Caco-2 (cell line): ENCODE results near the gene G6PC3. TPM values are rescaled to one million over a fixed set of nuclear protein-coding genes. Genes with fewer than 3 reads are reported as not detected.
A peak's percentile ranks its signal among the peaks of the same experiment; 100 is the strongest.

Experiments
- BruUV-seq: library from RNA; stranded (reverse); fragments of 400-500 nt; replicated peaks from 2 replicates; lab custom pipeline; 2021; lab: Mats Ljungman, UMichigan
- CTCF ChIA-PET: fragments of 300-600 bp; sonication (Branson Sonifier 250); formaldehyde crosslinking; loops from one replicate; lab custom pipeline; 2022; ENCODE audit warnings: antibody characterized with exemption; lab: Charles Lee
- POLR2A ChIA-PET: fragments of 300-600 bp; sonication (Branson Sonifier 250); formaldehyde crosslinking; loops from one replicate; lab custom pipeline; 2022; ENCODE audit warnings: antibody characterized with exemption; lab: Charles Lee
- DNase-seq, 2 experiments: peaks; one replicate each; pipeline versions ENCODE4 v3.0.0 to v3.0.0-alpha.2; 2020 to 2022
- H3K27me3 ChIP-seq: replicated peaks from 2 replicates; pipeline ENCODE4 v1.6.0; 2011; ENCODE audit warnings: low read length; ENCODE audit not compliant: control insufficient read depth, insufficient read depth
- H3K36me3 ChIP-seq: 2 replicates; pipeline ENCODE4 v1.5.1; 2011; ENCODE audit warnings: low read length; ENCODE audit not compliant: control insufficient read depth, insufficient read depth
- H3K4me1 ChIP-seq: fragments of 250-450 bp; sonication (Bioruptor Pico); 2 replicates; pipeline ENCODE4 v1.5.1; 2020; ENCODE audit warnings: mild to moderate bottlenecking
- H3K4me3 ChIP-seq: 2 replicates; pipeline ENCODE4 v1.5.1; 2011; ENCODE audit warnings: low read depth, mild to moderate bottlenecking, control low read depth, low read length
- H3K9me3 ChIP-seq: fragments of 250-450 bp; sonication (Bioruptor Pico); 2 replicates; pipeline ENCODE4 v1.5.1; 2020; ENCODE audit warnings: mild to moderate bottlenecking, moderate library complexity
- H3K27ac Mint-ChIP-seq: one replicate; pipeline ENCODE4 v1.8.0; 2022; ENCODE audit warnings: mixed read lengths; ENCODE audit not compliant: unreplicated experiment
- H3K27me3 Mint-ChIP-seq: one replicate; pipeline ENCODE4 v1.8.0; 2022; ENCODE audit warnings: mixed read lengths; ENCODE audit not compliant: insufficient read depth, unreplicated experiment
- H3K36me3 Mint-ChIP-seq: one replicate; pipeline ENCODE4 v1.8.0; 2022; ENCODE audit warnings: mild to moderate bottlenecking, mixed read lengths; ENCODE audit not compliant: insufficient read depth, unreplicated experiment
- H3K4me1 Mint-ChIP-seq: one replicate; pipeline ENCODE4 v1.8.0; 2022; ENCODE audit warnings: low read depth, mixed read lengths; ENCODE audit not compliant: unreplicated experiment
- H3K4me3 Mint-ChIP-seq: one replicate; pipeline ENCODE4 v1.8.0; 2022; ENCODE audit warnings: mild to moderate bottlenecking, moderate library complexity, mixed read lengths; ENCODE audit not compliant: unreplicated experiment
- H3K9me3 Mint-ChIP-seq: one replicate; pipeline ENCODE4 v1.8.0; 2022; ENCODE audit warnings: mixed read lengths; ENCODE audit not compliant: unreplicated experiment
- intact Hi-C: fragments of 100-400 bp; cut with micrococcal nuclease; formaldehyde crosslinking; loops from one replicate; pipeline ENCODE4 v1.10.0; 2022; ENCODE audit not compliant: unreplicated experiment
- total RNA-seq: library from RNA; stranded (reverse); gene quantifications from 2 replicates; pipeline ENCODE4 v1.2.3, GENCODE V29; 2022
- TF ChIP-seq, protein P1 (sequence below), 2 experiments: fragments of 200-600 bp in 1 of 2; IDR thresholded peaks; 1 replicate in 1 of 2; 2 replicates in 1 of 2; pipeline versions ENCODE4 v1.5.1 to v1.8.0; 2011 to 2022; ENCODE audit warnings: antibody characterized with exemption in 1 of 2, control low read depth in 1 of 2, inconsistent platforms in 1 of 2, low read depth in 1 of 2, low read length in 1 of 2, mild to moderate bottlenecking in 1 of 2, moderate library complexity in 1 of 2; ENCODE audit not compliant: insufficient read depth in 1 of 2, severe bottlenecking in 1 of 2, unreplicated experiment in 1 of 2

Gene G6PC3
- total RNA-seq, 1 experiment from 2014 or later: 60.1 TPM

- Mint-ChIP-seq H3K27me3 (no peaks in the 10 kb centered on the region), H3K4me1 (peaks cover 7% of the 10 kb centered on the region), H3K9me3 (no peaks in the 10 kb centered on the region), H3K27ac (peak overlapping the region; percentile 67), H3K36me3 (no peaks in the 10 kb centered on the region), H3K4me3 (peak overlapping the region; percentile 94)
- Histone ChIP-seq H3K4me1 (peaks cover 5% of the 10 kb centered on the region; the same call in 1 of the 2 replicates), H3K9me3 (no peaks in the 10 kb centered on the region), H3K27me3 (no peaks in the 10 kb centered on the region), H3K36me3 (no peaks in the 10 kb centered on the region), H3K4me3 (peak overlapping the region; percentile 69)
- ChIA-PET POLR2A (interaction anchor here (1.6 kb wide), 1 partner anchor 51 kb away, joined by 4 read pairs; the partner anchor contains the start of gene G6PC3), CTCF (interaction anchor here (0.6 to 1.9 kb wide), 7 partner anchors 13 to 285 kb away, joined by 3 to 19 read pairs (median 5); no protein-coding TSS in a partner anchor)
- DNase-seq: no peak
- TSS peak; percentile 47 for BruUV-seq
- TF ChIP-seq, protein P1, sequence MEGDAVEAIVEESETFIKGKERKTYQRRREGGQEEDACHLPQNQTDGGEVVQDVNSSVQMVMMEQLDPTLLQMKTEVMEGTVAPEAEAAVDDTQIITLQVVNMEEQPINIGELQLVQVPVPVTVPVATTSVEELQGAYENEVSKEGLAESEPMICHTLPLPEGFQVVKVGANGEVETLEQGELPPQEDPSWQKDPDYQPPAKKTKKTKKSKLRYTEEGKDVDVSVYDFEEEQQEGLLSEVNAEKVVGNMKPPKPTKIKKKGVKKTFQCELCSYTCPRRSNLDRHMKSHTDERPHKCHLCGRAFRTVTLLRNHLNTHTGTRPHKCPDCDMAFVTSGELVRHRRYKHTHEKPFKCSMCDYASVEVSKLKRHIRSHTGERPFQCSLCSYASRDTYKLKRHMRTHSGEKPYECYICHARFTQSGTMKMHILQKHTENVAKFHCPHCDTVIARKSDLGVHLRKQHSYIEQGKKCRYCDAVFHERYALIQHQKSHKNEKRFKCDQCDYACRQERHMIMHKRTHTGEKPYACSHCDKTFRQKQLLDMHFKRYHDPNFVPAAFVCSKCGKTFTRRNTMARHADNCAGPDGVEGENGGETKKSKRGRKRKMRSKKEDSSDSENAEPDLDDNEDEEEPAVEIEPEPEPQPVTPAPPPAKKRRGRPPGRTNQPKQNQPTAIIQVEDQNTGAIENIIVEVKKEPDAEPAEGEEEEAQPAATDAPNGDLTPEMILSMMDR (IDR thresholded peaks at IDR 0.05; ENCODE audit: insufficient read depth in 1 of 2, low read depth in 1 of 2, low read length in 1 of 2, severe bottlenecking in 1 of 2, unreplicated experiment in 1 of 2): no peak
- intact Hi-C loops: loop anchor here (2.0 kb wide), 1 partner anchor 51 kb away; the partner anchor contains the start of gene G6PC3
Measured at GRCh38 chr17:44121997-44122815, 51.7 kb downstream of the G6PC3 start.

- intact Hi-C loops: loop anchor here (1.0 to 2.0 kb wide), 2 partner anchors 52 to 58 kb away; partner anchors contain the start of gene G6PC3
- peak overlapping the region; percentile 94 for H3K4me3 Mint-ChIP-seq
- ChIA-PET POLR2A (interaction anchor here (0.5 to 1.6 kb wide), 15 partner anchors 10 to 263 kb away, joined by 3 to 11 read pairs (median 4); partner anchors contain the start of genes G6PC3, LSM12 and TMEM101), CTCF (interaction anchor here (0.5 to 1.9 kb wide), 28 partner anchors 7 to 1440 kb away, joined by 3 to 21 read pairs (median 4); partner anchors contain the start of genes DHX8, LSM12 and TMUB2)
- Histone ChIP-seq H3K27me3 (no peaks in the 10 kb centered on the region), H3K4me1 (peaks cover 5% of the 10 kb centered on the region; the same call in 1 of the 2 replicates), H3K4me3 (peak overlapping the region; percentile 69), H3K9me3 (no peaks in the 10 kb centered on the region), H3K36me3 (no peaks in the 10 kb centered on the region)
- no TSS peak for BruUV-seq
- H3K9me3 Mint-ChIP-seq: no peaks in the 10 kb centered on the region
- H3K27me3 Mint-ChIP-seq: no peaks in the 10 kb centered on the region
- peak overlapping the region; percentile 97 for H3K27ac Mint-ChIP-seq
- TF ChIP-seq, protein P1 (IDR thresholded peaks at IDR 0.05; ENCODE audit: insufficient read depth in 1 of 2, low read depth in 1 of 2, low read length in 1 of 2, severe bottlenecking in 1 of 2, unreplicated experiment in 1 of 2): no peak
- H3K36me3 Mint-ChIP-seq: no peaks in the 10 kb centered on the region
- DNase-seq: no peak
- peaks cover 7% of the 10 kb centered on the region for H3K4me1 Mint-ChIP-seq
Measured at GRCh38 chr17:44122816-44123355, 52.4 kb downstream of the G6PC3 start.
